ENCODE measurements around the gene INTS6.

- TF ChIP-seq CTCF (IDR thresholded peaks at IDR 0.05) (no peak), EZH2 (IDR thresholded peaks at IDR 0.05; ENCODE audit: borderline replicate concordance, insufficient read depth, low read depth, low read length, poor library complexity, severe bottlenecking) (no peak)
Measured at GRCh38 chr13:51370811-51371210, 82.0 kb downstream of the INTS6 start.

All from B cell (primary cell).